ENCODE results near the gene METTL27. TPM values are rescaled to one million over a fixed set of nuclear protein-coding genes. Genes with fewer than 3 reads are reported as not detected.

The METTL27 gene
- total and polyA plus RNA-seq, 2 donors (not counting 1 experiment from before 2014, with no cell fraction given), result 2.1 to 15.7 TPM

DNA sequence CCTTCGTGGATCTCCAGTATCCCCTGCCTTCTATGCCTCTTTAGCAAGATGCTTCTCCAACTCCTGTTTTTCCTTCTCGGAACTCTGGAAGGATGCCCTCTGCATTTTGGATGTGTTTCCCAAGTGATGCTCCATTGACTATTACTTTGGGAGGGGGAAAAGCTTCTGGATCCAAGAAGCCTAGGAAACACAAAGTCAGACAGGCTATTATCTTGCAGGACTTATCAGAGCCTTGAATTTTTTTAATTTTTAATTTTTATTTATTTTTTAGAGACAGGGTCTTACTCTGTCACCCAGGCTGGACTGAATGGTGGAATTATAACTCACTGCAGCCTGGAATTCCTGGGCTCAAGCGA is 39.7 kb upstream of the METTL27 start:
- DNase-seq (ENCODE audit: low read depth in 2 of 2), result no peak
- Histone ChIP-seq H3K36me3 (ENCODE audit: control insufficient read depth, insufficient read depth, low read length) (no peaks in the 10 kb centered on the region), H3K9ac (ENCODE audit: insufficient read depth, low read length) (no peak overlapping the region), H3K4me3 (replicated peaks in 1 of 4; ENCODE audit: control extremely low read depth in 1 of 4, insufficient read depth in 1 of 4, low read depth in 3 of 4, low read length in 4 of 4) (no peak overlapping the region), H3K4me2 (ENCODE audit: extremely low read depth, insufficient read depth, low read length) (no peak overlapping the region), H2AFZ (ENCODE audit: low read length) (no peak overlapping the region), H4K20me1 (ENCODE audit: control insufficient read depth, extremely low read depth, insufficient read depth, low read length) (no peaks in the 10 kb centered on the region), H3K27ac (ENCODE audit: insufficient read depth, low read length) (no peak overlapping the region), H3K4me1 (ENCODE audit: control insufficient read depth, extremely low read depth, insufficient read depth, low read length) (peaks cover 20% of the 10 kb centered on the region), H3K79me2 (ENCODE audit: control insufficient read depth, insufficient read depth, low read length) (no peaks in the 10 kb centered on the region), H3K27me3 (ENCODE audit: control insufficient read depth, insufficient read depth, low read length) (no peaks in the 10 kb centered on the region), H3K9me3 (ENCODE audit: control insufficient read depth, insufficient read depth, low read depth, low read length) (no peaks in the 10 kb centered on the region)
- no peak for TF ChIP-seq EZH2 (IDR thresholded peaks at IDR 0.05; ENCODE audit: low read length, missing control alignments)
- no peak for TF ChIP-seq CTCF (conservative IDR thresholded peaks at IDR 0.05 in 1 of 2, IDR thresholded peaks at IDR 0.05 in 1 of 2; ENCODE audit: low read depth in 1 of 2, low read length in 2 of 2)

DNA sequence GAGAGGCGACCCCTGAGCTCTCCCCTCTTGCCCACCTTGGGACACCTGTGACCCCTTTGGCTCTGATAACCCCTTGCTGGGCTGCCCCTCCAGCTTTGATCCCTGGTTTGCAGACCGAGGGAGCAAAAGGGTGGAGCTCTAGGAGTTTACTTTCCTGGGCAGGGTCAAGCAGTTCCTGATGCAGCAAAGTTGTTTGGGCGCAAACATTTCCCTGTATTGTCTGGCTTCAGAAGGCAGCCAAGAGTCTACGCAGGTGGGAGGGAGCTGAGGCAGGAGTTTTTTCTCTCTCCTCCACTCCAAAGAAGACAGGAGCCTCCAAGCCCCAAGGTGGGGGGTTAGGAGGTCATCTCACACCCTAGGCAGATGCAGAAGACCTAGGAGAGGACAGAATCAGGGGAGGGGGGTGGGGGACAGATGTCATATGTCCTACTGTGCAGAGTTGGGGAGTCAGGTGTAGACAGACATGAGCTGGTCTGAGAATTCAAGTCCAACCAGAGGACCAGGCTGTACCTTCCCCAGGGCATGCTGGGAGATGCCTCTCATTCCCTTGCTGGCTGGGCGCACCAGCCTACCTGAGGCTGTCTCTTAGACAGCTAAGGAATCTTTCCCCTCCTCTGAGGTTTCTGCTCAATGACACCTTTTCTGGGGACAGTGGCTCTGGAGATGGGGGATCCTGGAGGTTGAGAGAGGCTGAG is 39.2 kb upstream of the METTL27 start:
- no peak overlapping the region for H3K27ac ChIP-seq (ENCODE audit: insufficient read depth, low read length)
- H3K9ac ChIP-seq (ENCODE audit: insufficient read depth, low read length), result no peak overlapping the region
- no peaks in the 10 kb centered on the region for H3K36me3 ChIP-seq (ENCODE audit: control insufficient read depth, insufficient read depth, low read length)
- no peak overlapping the region for H2AFZ ChIP-seq (ENCODE audit: low read length)
- no peaks in the 10 kb centered on the region for H3K9me3 ChIP-seq (ENCODE audit: control insufficient read depth, insufficient read depth, low read depth, low read length)
- H3K4me1 ChIP-seq (ENCODE audit: control insufficient read depth, extremely low read depth, insufficient read depth, low read length), result peaks cover 20% of the 10 kb centered on the region
- H3K4me3 ChIP-seq (replicated peaks in 1 of 4; ENCODE audit: control extremely low read depth in 1 of 4, insufficient read depth in 1 of 4, low read depth in 3 of 4, low read length in 4 of 4), result no peak overlapping the region
- no peaks in the 10 kb centered on the region for H3K27me3 ChIP-seq (ENCODE audit: control insufficient read depth, insufficient read depth, low read length)
- no peaks in the 10 kb centered on the region for H3K79me2 ChIP-seq (ENCODE audit: control insufficient read depth, insufficient read depth, low read length)
- H3K4me2 ChIP-seq (ENCODE audit: extremely low read depth, insufficient read depth, low read length), result no peak overlapping the region
- no peaks in the 10 kb centered on the region for H4K20me1 ChIP-seq (ENCODE audit: control insufficient read depth, extremely low read depth, insufficient read depth, low read length)
- no peak for DNase-seq (ENCODE audit: low read depth in 2 of 2)
- no peak for TF ChIP-seq EZH2 (IDR thresholded peaks at IDR 0.05; ENCODE audit: low read length, missing control alignments)
- TF ChIP-seq CTCF (conservative IDR thresholded peaks at IDR 0.05 in 1 of 2, IDR thresholded peaks at IDR 0.05 in 1 of 2; ENCODE audit: low read depth in 1 of 2, low read length in 2 of 2), result no peak

DNA sequence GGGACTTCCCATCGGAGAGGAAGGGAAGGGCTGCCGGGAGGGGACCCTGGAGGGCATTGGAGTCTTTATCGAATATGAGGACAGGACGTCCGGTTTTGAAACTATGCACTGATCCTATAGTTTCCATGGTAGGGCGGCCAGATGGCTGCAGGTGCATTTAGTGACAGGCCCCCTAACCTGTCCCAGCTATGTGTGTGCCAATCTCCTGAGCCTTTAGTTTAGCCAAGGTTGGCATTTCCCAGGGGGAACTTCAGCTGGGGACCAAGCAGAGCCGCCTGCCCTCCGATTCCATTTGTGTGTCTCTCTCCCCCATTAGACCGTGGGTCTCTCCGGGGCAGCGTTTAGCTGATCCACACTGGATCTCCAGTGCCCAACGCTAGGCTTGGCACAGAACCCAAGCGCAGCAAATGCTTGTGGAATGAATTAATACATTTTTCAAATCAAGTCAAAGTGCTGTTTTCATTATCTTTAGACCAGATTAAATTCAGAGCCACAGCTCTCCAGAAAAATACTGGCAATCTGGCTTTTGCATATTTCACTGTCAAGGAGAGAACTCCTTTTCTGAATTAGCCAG is 38.5 kb upstream of the METTL27 start:
- H3K9ac ChIP-seq (ENCODE audit: insufficient read depth, low read length), result no peak overlapping the region
- no peak overlapping the region for H3K4me3 ChIP-seq (replicated peaks in 1 of 4; ENCODE audit: control extremely low read depth in 1 of 4, insufficient read depth in 1 of 4, low read depth in 3 of 4, low read length in 4 of 4)
- H4K20me1 ChIP-seq (ENCODE audit: control insufficient read depth, extremely low read depth, insufficient read depth, low read length), result no peaks in the 10 kb centered on the region
- no peaks in the 10 kb centered on the region for H3K79me2 ChIP-seq (ENCODE audit: control insufficient read depth, insufficient read depth, low read length)
- H3K9me3 ChIP-seq (ENCODE audit: control insufficient read depth, insufficient read depth, low read depth, low read length), result no peaks in the 10 kb centered on the region
- peaks cover 15% of the 10 kb centered on the region for H3K4me1 ChIP-seq (ENCODE audit: control insufficient read depth, extremely low read depth, insufficient read depth, low read length)
- H3K36me3 ChIP-seq (ENCODE audit: control insufficient read depth, insufficient read depth, low read length), result no peaks in the 10 kb centered on the region
- no peak for DNase-seq (ENCODE audit: low read depth in 2 of 2)
- H3K4me2 ChIP-seq (ENCODE audit: extremely low read depth, insufficient read depth, low read length), result no peak overlapping the region
- peaks cover 2% of the 10 kb centered on the region for H3K27me3 ChIP-seq (ENCODE audit: control insufficient read depth, insufficient read depth, low read length)
- TF ChIP-seq EZH2 (IDR thresholded peaks at IDR 0.05; ENCODE audit: low read length, missing control alignments), result no peak
- no peak for TF ChIP-seq CTCF (conservative IDR thresholded peaks at IDR 0.05 in 1 of 2, IDR thresholded peaks at IDR 0.05 in 1 of 2; ENCODE audit: low read depth in 1 of 2, low read length in 2 of 2)
- no peak overlapping the region for H3K27ac ChIP-seq (ENCODE audit: insufficient read depth, low read length)
- no peak overlapping the region for H2AFZ ChIP-seq (ENCODE audit: low read length)
